Measurements from ENCODE around the gene B3GLCT. TPM values are rescaled to one million over a fixed set of nuclear protein-coding genes. Genes with fewer than 3 reads are reported as not detected.

Gene B3GLCT
- total and polyA plus RNA-seq, 2 of the 13 experiments (the other 11 are each of a cell fraction or from before 2014, with no cell fraction given) = 2.0 to 7.1 TPM

DNA sequence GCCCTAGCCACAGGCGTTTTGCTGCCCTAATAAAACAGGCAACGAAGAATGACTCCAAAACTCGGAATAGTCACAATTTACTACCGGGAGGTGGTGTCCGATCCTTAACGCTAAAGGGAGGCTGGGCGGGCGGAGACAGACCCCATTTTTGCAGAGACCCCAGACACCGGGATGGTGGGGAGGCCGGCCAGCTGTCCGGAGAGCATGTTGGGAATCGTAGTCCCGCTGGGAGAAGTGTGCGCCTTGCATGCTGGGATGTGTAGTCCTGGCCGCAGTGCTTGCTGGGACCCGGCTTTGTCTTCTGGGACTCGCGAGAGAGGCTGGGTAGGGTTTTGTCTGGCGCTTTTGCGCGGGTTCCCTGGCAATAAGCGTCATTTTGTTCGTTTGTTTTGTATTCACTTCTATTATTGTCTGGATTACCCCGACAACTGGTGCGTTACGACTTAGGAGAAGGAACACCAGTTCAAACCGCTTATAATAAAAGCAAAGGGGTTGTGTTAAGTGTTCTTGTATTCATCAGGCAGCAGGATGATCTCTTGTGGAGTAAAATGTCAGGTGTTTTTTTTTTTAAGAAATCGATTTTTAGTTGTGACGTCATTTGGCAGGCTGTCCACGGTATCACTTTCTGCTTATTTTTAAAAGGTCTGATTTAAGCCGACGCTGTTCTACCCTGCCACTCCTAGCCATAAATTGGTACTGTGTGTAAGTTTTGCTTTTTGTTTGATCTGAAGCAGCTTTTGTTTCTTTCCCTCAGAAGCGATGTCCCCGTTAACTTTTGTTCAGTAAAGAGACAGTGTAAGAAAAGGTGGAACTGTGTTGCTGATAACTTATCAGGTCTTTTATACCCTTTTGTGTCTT lies 37.4 kb upstream of the B3GLCT start (continued):
- TF ChIP-seq, protein P1, sequence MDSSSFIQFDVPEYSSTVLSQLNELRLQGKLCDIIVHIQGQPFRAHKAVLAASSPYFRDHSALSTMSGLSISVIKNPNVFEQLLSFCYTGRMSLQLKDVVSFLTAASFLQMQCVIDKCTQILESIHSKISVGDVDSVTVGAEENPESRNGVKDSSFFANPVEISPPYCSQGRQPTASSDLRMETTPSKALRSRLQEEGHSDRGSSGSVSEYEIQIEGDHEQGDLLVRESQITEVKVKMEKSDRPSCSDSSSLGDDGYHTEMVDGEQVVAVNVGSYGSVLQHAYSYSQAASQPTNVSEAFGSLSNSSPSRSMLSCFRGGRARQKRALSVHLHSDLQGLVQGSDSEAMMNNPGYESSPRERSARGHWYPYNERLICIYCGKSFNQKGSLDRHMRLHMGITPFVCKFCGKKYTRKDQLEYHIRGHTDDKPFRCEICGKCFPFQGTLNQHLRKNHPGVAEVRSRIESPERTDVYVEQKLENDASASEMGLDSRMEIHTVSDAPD (CRISPR knock-in tag; IDR thresholded peaks at IDR 0.05) = no peak
- TF ChIP-seq PHB2 (IDR thresholded peaks at IDR 0.05; ENCODE audit: partially characterized antibody) (no peak), ZNF570 (CRISPR knock-in tag; IDR thresholded peaks at IDR 0.05; ENCODE audit: borderline replicate concordance) (no peak), ZNF317 (CRISPR knock-in tag; IDR thresholded peaks at IDR 0.05) (no peak), HES4 (CRISPR knock-in tag; IDR thresholded peaks at IDR 0.05; ENCODE audit: borderline replicate concordance) (no peak), ZNF644 (CRISPR knock-in tag; IDR thresholded peaks at IDR 0.05; ENCODE audit: low read depth) (no peak), SP5 (CRISPR knock-in tag; IDR thresholded peaks at IDR 0.05; ENCODE audit: borderline replicate concordance, low read depth) (no peak), KLF13 (CRISPR knock-in tag; IDR thresholded peaks at IDR 0.05) (no peak), EHMT2 (IDR thresholded peaks at IDR 0.05; ENCODE audit: borderline replicate concordance, low read depth, low read length) (no peak), JUN (CRISPR knock-in tag; IDR thresholded peaks at IDR 0.05) (no peak), GTF3A (CRISPR knock-in tag; conservative IDR thresholded peaks at IDR 0.05) (no peak), ZNF878 (CRISPR knock-in tag; IDR thresholded peaks at IDR 0.05) (no peak), ZNF235 (CRISPR knock-in tag; IDR thresholded peaks at IDR 0.05; ENCODE audit: borderline replicate concordance) (no peak), SRF (IDR thresholded peaks at IDR 0.05; ENCODE audit: low read depth, low read length) (no peak), CREB1 (IDR thresholded peaks at IDR 0.05) (peak; percentile 98), CREB1 (CRISPR knock-in tag; IDR thresholded peaks at IDR 0.05) (peak; percentile 94), ESRRA (CRISPR knock-in tag; IDR thresholded peaks at IDR 0.05; ENCODE audit: low read depth) (no peak), ZNF7 (CRISPR knock-in tag; IDR thresholded peaks at IDR 0.05) (no peak), POLR2AphosphoS2 (IDR thresholded peaks at IDR 0.05; ENCODE audit: low read depth, low read length) (no peak), NFE2L1 (CRISPR knock-in tag; IDR thresholded peaks at IDR 0.05; ENCODE audit: borderline replicate concordance) (no peak), PAX8 (CRISPR knock-in tag; IDR thresholded peaks at IDR 0.05; ENCODE audit: borderline replicate concordance) (no peak), MED8 (CRISPR knock-in tag; IDR thresholded peaks at IDR 0.05; ENCODE audit: insufficient replicate concordance) (no peak), ZNF777 (CRISPR knock-in tag; IDR thresholded peaks at IDR 0.05) (no peak; the same call in 1 of the 2 replicates), ZNF18 (CRISPR knock-in tag; IDR thresholded peaks at IDR 0.05; ENCODE audit: insufficient replicate concordance) (no peak), SNRNP70 (IDR thresholded peaks at IDR 0.05; ENCODE audit: low read depth, low read length) (no peak)
- TF ChIP-seq, protein P2, sequence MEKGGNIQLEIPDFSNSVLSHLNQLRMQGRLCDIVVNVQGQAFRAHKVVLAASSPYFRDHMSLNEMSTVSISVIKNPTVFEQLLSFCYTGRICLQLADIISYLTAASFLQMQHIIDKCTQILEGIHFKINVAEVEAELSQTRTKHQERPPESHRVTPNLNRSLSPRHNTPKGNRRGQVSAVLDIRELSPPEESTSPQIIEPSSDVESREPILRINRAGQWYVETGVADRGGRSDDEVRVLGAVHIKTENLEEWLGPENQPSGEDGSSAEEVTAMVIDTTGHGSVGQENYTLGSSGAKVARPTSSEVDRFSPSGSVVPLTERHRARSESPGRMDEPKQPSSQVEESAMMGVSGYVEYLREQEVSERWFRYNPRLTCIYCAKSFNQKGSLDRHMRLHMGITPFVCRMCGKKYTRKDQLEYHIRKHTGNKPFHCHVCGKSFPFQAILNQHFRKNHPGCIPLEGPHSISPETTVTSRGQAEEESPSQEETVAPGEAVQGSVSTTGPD (CRISPR knock-in tag; IDR thresholded peaks at IDR 0.05) = no peak
